BE2C (cell line): ENCODE measurements around the gene LHPP.

Experiments
- DNase-seq: peaks from one replicate; pipeline ENCODE4 v3.0.0-alpha.2; 2020
- H3K27me3 ChIP-seq: fragments of 250-450 bp; sonication (Bioruptor Pico); 2 replicates; pipeline ENCODE4 v1.5.1; 2020; ENCODE audit warnings: mild to moderate bottlenecking
- H3K36me3 ChIP-seq: fragments of 250-450 bp; sonication (Bioruptor Pico); 2 replicates; pipeline ENCODE4 v1.5.1; 2020; ENCODE audit warnings: mild to moderate bottlenecking
- H3K4me1 ChIP-seq: fragments of 250-450 bp; sonication (Bioruptor Pico); 2 replicates; pipeline ENCODE4 v1.5.1; 2020
- H3K4me3 ChIP-seq: 2 replicates; pipeline ENCODE4 v1.5.1; 2011; ENCODE audit warnings: low read depth, low read length
- H3K9me3 ChIP-seq: fragments of 250-450 bp; sonication (Bioruptor Pico); 2 replicates; pipeline ENCODE4 v1.5.1; 2020
- CTCF ChIP-seq: IDR thresholded peaks from 2 replicates; pipeline ENCODE4 v1.5.1; 2012; ENCODE audit warnings: mild to moderate bottlenecking, low read depth, low read length

Gene LHPP

GRCh38 chr10:124536496-124537050 lies 75.0 kb downstream of the LHPP start:
- Histone ChIP-seq H3K27me3 (no peaks in the 10 kb centered on the region), H3K4me3 (no peak overlapping the region), H3K4me1 (no peaks in the 10 kb centered on the region), H3K36me3 (no peaks in the 10 kb centered on the region), H3K9me3 (no peaks in the 10 kb centered on the region)
- TF ChIP-seq CTCF = peak; percentile 14; the same call in 1 of the 2 replicates
- DNase-seq = no peak

GRCh38 chr10:124537166-124537725 lies 75.6 kb downstream of the LHPP start:
- H3K4me1 ChIP-seq = no peaks in the 10 kb centered on the region
- no peak for DNase-seq
- no peak for TF ChIP-seq CTCF

GRCh38 chr10:124537891-124538290 lies 76.3 kb downstream of the LHPP start:
- Histone ChIP-seq H3K36me3 (no peaks in the 10 kb centered on the region), H3K4me1 (no peaks in the 10 kb centered on the region)
- no peak for DNase-seq

More at GRCh38 chr10:124537166-124537725, 75.6 kb downstream of the LHPP start:
- Histone ChIP-seq H3K9me3 (no peaks in the 10 kb centered on the region), H3K4me3 (no peak overlapping the region), H3K36me3 (no peaks in the 10 kb centered on the region), H3K27me3 (no peaks in the 10 kb centered on the region)

GRCh38 chr10:124538706-124539105 lies 77.1 kb downstream of the LHPP start:
- TF ChIP-seq CTCF = no peak
- H3K36me3 ChIP-seq = no peaks in the 10 kb centered on the region
- no peaks in the 10 kb centered on the region for H3K27me3 ChIP-seq
- no peak for DNase-seq
- H3K9me3 ChIP-seq = no peaks in the 10 kb centered on the region
- H3K4me1 ChIP-seq = no peaks in the 10 kb centered on the region
- no peak overlapping the region for H3K4me3 ChIP-seq

More at GRCh38 chr10:124537891-124538290, 76.3 kb downstream of the LHPP start:
- no peak for TF ChIP-seq CTCF
- Histone ChIP-seq H3K4me3 (no peak overlapping the region), H3K27me3 (no peaks in the 10 kb centered on the region), H3K9me3 (no peaks in the 10 kb centered on the region)

GRCh38 chr10:124539935-124540641 lies 78.5 kb downstream of the LHPP start:
- DNase-seq = peak; percentile 85
- Histone ChIP-seq H3K36me3 (no peaks in the 10 kb centered on the region), H3K4me1 (no peaks in the 10 kb centered on the region), H3K9me3 (no peaks in the 10 kb centered on the region), H3K27me3 (no peaks in the 10 kb centered on the region), H3K4me3 (no peak overlapping the region)
- TF ChIP-seq CTCF = peak; percentile 81
